Cardiac muscle cell (in vitro differentiated cells and primary cell): ENCODE data around the gene IQCN. TPM values are rescaled to one million over a fixed set of nuclear protein-coding genes. Genes with fewer than 3 reads are reported as not detected.
A peak's percentile ranks its signal among the peaks of the same experiment; 100 is the strongest.

ENCODE experiments used
- DNase-seq, 2 donors: peaks; one replicate each; pipeline versions ENCODE4 v3.0.0 to v3.0.0-alpha.2; 2010 to 2017; ENCODE audit warnings: low read depth in 1 of 2, low spot score in 1 of 2
- H3K27ac ChIP-seq: fragments of 200-600 bp; sonication (generic); 2 replicates; pipeline ENCODE4 v1.5.1; 2016
- H3K27me3 ChIP-seq: fragments of 200-600 bp; sonication (generic); 2 replicates; pipeline ENCODE4 v1.6.0; 2016; ENCODE audit warnings: control low read depth
- H3K36me3 ChIP-seq: fragments of 200-600 bp; sonication (generic); 2 replicates; pipeline ENCODE4 v1.5.1; 2016; ENCODE audit warnings: control low read depth
- H3K4me1 ChIP-seq: fragments of 200-600 bp; sonication (generic); 2 replicates; pipeline ENCODE4 v1.8.1; 2017; ENCODE audit warnings: low read depth, mild to moderate bottlenecking, mixed run types
- H3K4me3 ChIP-seq: fragments of 200-600 bp; sonication (generic); 2 replicates; pipeline ENCODE4 v1.5.1; 2016; ENCODE audit warnings: mild to moderate bottlenecking
- H3K9me3 ChIP-seq: fragments of 200-600 bp; sonication (generic); 2 replicates; pipeline ENCODE4 v1.5.1; 2017; ENCODE audit warnings: low read depth, mild to moderate bottlenecking, control low read depth
- CTCF ChIP-seq: IDR thresholded peaks from 2 replicates; pipeline ENCODE4 v1.5.1; 2012; ENCODE audit warnings: low read depth, mild to moderate bottlenecking, low read length
- polyA plus RNA-seq: library from polyadenylated mRNA; unstranded; fragments of >200 nt; fragmentation: Nextera tagmentation; extraction: Ambion mirVana; gene quantifications from 2 replicates; pipeline ENCODE4 v1.2.1, GENCODE V29; 2016
- total RNA-seq: library from RNA; depleted of rRNA; stranded (reverse); fragments of >200 nt; gene quantifications from 2 replicates; pipeline ENCODE4 v1.2.3, GENCODE V29; 2016

The IQCN gene
- total and polyA plus RNA-seq, 2 experiments from 2014 or later: 0.38 to 3.2 TPM

- Histone ChIP-seq H3K36me3 (no peaks in the 10 kb centered on the region), H3K27ac (no peak overlapping the region), H3K9me3 (no peaks in the 10 kb centered on the region), H3K4me1 (no peaks in the 10 kb centered on the region), H3K4me3 (no peak overlapping the region), H3K27me3 (no peaks in the 10 kb centered on the region)
- no peak for DNase-seq
- TF ChIP-seq CTCF: no peak
Measured at GRCh38 chr19:18229915-18230314, 44.3 kb downstream of the IQCN start.

- peak; percentile 47 for TF ChIP-seq CTCF
- H3K27me3 ChIP-seq: no peaks in the 10 kb centered on the region
- H3K4me1 ChIP-seq: no peaks in the 10 kb centered on the region
Measured at GRCh38 chr19:18229474-18229873, 44.8 kb downstream of the IQCN start.

GRCh38 chr19:18227781-18228271 lies 46.4 kb downstream of the IQCN start:
- DNase-seq: no peak
- H3K4me1 ChIP-seq: no peaks in the 10 kb centered on the region
- TF ChIP-seq CTCF: no peak
- no peak overlapping the region for H3K27ac ChIP-seq
- H3K27me3 ChIP-seq: no peaks in the 10 kb centered on the region
- H3K36me3 ChIP-seq: no peaks in the 10 kb centered on the region
- no peaks in the 10 kb centered on the region for H3K9me3 ChIP-seq
- H3K4me3 ChIP-seq: no peak overlapping the region

More at GRCh38 chr19:18229474-18229873, 44.8 kb downstream of the IQCN start:
- no peak overlapping the region for H3K4me3 ChIP-seq
- H3K9me3 ChIP-seq: no peaks in the 10 kb centered on the region
- H3K36me3 ChIP-seq: no peaks in the 10 kb centered on the region
- H3K27ac ChIP-seq: no peak overlapping the region
- DNase-seq: no peak

- Histone ChIP-seq H3K4me3 (no peak overlapping the region), H3K4me1 (no peaks in the 10 kb centered on the region), H3K36me3 (no peaks in the 10 kb centered on the region), H3K27me3 (no peaks in the 10 kb centered on the region), H3K9me3 (no peaks in the 10 kb centered on the region), H3K27ac (no peak overlapping the region)
- DNase-seq: no peak
- TF ChIP-seq CTCF: no peak
Measured at GRCh38 chr19:18226956-18227780, 47.1 kb downstream of the IQCN start.

GRCh38 chr19:18225702-18226468 lies 48.4 kb downstream of the IQCN start, which contains the start of gene PDE4C:
PDE4C (minus strand) TSS chr19:18226438; CDS start chr19:18226415, 23 bp downstream.
- no peaks in the 10 kb centered on the region for H3K27me3 ChIP-seq
- no peaks in the 10 kb centered on the region for H3K36me3 ChIP-seq
- no peak within 1 kb of the TSS for H3K27ac ChIP-seq

More at GRCh38 chr19:18225702-18226468, 48.4 kb downstream of the IQCN start, which contains the start of gene PDE4C:
- Histone ChIP-seq H3K4me1 (no peaks in the 10 kb centered on the region), H3K4me3 (no peak within 1 kb of the TSS), H3K9me3 (no peaks in the 10 kb centered on the region)
- DNase-seq: peak in 1 of 2 donors; percentile 15
- no peak for TF ChIP-seq CTCF
